ENCODE measurements around the gene PHIP.
"Not testable (repeated sequence)": the region's sequence is repeated elsewhere in the genome, so short reads cannot be mapped to it uniquely, and the experiment has no call there.

The PHIP gene

DNA sequence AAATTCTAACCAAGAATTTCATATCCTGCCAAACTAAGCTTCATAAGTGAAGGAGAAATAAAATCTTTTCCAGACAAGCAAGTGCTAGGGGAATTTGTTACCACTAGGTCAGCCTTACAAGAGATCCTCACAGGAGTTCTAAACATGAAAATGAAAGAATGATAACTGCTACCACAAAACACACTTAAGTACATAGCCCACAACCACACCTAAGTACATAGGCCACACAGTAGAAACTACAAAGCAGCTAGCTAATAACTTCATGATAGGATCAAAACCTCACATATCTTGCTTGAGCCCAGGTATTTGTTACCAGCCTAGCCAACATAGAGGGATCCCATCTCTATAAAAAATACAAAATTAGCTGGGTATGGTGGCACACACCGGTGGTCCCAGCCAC is 160.3 kb downstream of the PHIP start:
- DNase-seq, result no peak

DNA sequence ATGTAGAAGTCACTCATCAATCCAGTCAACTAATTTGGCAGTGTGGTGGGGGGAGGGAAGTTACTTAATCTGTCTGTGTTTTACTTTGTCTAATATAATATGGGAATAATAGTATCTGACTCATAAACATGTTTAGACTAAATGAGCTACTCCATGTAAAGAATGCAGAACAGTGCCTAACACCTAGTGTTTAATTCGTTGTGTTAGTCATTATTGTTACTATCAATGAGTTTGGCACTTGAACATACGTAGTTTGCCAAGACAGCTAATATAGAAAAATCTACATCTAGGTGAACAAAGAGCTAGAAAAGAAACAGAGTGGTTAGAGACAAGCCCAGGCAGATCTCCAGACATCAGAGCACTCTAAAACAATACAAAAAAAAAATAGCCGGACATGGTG is 161.6 kb downstream of the PHIP start:
- no peak for DNase-seq

DNA sequence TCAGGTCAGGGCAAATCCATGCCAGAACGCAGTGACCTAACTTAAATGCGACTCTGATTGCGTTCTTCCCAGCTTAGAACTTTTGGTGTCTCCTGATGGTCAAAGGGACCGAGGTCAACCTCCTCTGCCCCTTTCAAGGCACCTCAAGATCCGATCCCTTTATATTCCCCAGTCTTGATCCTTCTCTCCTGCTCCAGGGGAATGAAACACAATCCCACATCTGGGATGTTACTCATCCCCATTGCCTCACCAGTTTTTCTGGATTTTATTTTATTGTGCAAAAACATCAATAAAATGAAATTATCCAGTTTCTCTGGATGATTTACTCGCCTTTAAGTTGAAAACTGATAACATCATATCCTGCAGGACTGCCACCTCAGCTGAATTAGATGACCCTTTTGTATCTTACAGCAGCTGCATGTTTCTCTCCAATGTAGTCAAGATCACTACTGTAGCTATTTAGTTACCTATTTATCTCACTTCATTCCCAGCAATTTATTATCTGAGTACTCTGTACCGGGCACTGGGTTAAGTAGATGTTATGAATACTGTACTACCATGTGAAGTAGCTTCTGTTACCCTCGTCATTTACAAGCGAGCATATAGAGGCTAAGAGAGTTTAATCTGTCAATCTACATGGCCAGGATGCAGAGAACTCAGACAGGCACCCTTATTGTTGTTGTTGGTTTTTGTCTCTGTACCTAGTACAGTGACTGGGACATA is 166.7 kb downstream of the PHIP start:
- DNase-seq, result no peak

DNA sequence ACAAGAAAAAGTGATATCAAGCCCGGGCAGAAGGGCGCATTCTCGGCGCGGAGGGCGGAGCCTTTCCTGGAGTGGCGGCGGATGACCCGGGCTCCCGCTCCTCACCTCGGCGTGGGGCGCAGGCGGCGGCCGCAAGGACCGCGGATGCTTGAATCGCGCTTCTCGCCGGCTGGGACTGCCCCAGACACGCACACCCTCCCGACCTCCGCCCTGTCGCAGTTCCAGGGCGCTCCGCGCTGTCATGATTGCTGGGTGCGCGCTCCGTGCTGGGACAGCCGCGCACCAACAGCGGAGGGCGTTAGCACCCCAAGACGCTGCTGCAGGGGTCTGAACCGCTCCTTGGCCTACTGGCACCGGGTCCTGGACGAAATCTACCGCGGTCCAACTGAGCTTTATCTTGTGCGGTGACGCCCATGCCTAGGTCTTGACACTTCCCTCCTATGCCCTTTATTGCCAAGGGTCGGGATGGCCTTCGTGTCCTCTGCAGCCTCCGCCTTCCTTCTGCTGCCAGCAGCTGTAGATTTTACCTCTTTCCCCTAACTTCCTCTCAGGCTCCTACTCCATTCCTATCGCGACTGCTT is 167.4 kb downstream of the PHIP start:
- no peak for DNase-seq

DNA sequence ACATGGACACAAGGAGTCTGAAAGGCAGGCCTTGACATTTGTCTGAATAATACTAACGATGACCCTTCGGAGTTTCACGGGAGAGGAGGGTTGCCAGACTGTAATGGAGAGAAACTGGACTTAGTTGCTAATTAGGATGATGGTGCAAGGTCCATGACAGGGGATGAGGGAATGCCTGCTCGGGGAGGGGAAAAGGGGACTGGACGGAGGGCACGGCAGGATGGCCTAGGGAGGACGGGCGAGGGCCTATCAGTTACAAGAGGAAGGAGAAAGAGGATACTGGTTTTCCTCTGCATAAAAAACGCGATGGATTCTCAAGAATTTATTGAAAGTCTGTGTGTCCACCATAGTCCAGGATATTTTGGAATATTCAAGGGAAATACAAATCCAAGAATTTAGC is 168.0 kb downstream of the PHIP start:
- no peak for DNase-seq

DNA sequence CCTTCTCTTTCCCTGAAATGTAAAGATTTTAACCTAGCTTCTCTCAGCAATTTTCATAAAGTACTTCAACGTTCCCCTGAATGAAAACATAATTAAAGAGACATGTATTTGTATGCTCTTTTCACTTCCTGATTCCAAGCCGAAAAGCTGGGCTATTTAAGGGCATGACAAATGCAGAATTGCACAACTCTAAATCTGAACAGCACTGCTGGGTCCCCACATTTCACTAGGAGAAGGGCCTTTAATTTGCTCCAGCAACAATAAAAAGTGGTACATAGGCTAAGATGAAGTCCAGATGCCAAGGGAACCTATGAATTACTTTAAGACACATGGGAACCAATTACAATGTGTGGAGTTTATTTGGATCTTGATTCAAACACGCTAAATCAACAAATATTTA is 168.7 kb downstream of the PHIP start:
- DNase-seq, result no peak

DNA sequence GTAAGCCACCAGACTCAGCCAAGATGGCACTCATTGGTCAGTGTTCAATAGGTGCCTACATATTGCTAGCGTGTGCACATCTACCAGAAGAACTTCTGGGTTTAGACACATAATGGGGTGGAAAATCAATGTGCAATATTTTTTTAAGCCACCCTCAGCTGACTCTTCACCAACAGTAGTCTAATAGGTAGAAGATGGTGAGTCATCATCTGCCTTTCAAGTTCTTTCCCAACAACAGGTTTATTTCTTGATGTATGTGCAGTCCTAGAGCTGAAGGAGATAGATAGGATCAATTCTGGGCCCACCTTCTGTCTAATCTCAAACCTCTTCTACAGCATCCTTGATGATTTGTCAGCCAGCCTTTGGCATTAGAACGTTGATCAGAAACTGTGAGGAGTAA is 169.4 kb downstream of the PHIP start:
- no peak for DNase-seq

DNA sequence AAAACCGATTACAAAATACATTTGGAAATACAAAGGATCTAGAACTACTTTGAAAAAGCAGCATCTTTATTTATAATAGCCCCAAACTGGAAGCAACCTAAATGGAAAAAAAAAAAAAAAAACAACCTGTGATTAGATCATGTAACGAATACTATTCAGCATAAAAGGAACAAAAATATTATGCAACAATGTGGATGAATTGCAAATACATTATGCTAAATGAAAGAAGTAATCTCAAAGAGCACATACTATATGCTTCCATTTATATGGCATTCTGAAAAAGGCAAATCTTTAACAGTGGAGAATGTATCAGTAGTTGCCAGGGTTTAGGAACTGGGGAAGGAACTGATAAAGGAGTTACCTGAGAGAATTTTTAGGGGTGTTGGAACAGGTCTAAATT is 181.8 kb downstream of the PHIP start:
- no peak for DNase-seq

DNA sequence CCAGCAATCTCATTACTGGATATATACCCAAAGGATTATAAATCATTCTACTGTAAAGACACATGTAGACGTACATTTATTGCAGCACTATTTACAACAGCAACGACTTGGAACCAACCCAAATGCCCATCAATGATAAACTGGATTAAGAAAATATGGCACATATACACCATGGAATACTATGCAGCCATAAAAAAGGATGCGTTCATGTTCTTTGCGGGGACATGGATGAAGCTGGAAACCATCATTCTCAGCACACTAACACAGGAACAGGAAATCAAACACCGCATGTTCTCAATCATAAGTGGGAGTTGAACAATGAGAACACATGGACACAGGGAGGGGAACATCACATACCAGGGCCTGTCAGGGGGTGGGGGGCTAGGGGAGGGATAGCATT is 188.2 kb downstream of the PHIP start:
- DNase-seq, result not testable (repeated sequence)

Data from effector CD8-positive, alpha-beta T cell (primary cell).